Activated T-cell treated with anti-CD3 and anti-CD28 coated beads, Interleukin-2, amount 50 U/mL, for 24 hours (primary cell): Measurements from ENCODE around the gene TMEM207.

Experiments used
- DNase-seq: peaks from one replicate; pipeline ENCODE4 v3.0.0-alpha.2; 2020
- H3K27ac Mint-ChIP-seq: 2 replicates; pipeline ENCODE4 v1.8.0; 2020; ENCODE audit warnings: mild to moderate bottlenecking, mixed read lengths
- H3K27me3 Mint-ChIP-seq: 2 replicates; pipeline ENCODE4 v1.8.0; 2020; ENCODE audit warnings: mixed read lengths
- H3K36me3 Mint-ChIP-seq: 2 replicates; pipeline ENCODE4 v1.8.0; 2020; ENCODE audit warnings: low read depth, mixed read lengths
- H3K4me1 Mint-ChIP-seq: 2 replicates; pipeline ENCODE4 v1.8.0; 2020; ENCODE audit warnings: low read depth, mixed read lengths
- H3K4me3 Mint-ChIP-seq: 2 replicates; pipeline ENCODE4 v1.8.0; 2020; ENCODE audit warnings: mild to moderate bottlenecking, moderate library complexity, mixed read lengths
- H3K9me3 Mint-ChIP-seq: 2 replicates; pipeline ENCODE4 v1.8.0; 2020; ENCODE audit warnings: mixed read lengths

The TMEM207 gene

DNA sequence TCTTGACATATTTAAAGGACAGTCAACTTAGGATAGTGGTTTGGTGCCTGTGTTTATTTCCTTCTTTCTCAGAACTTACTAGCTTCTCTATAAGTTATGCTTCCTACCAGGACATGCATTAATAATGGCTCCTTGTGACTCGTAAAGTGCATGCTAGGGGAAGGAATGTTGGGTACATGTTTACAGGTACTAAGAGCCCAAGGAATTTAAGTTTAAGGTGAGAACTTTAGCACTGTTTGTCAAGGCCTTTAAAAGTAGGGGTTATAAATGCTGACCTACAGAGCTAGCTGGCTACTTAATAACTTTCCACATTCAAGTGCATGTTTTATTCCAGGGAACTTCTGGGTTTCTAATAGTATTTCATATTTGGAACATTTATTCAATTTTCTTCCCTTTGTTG lies at the start of gene TMEM207:
TSS of gene TMEM207 (minus strand) at position 101 of the 400 bp plus-strand sequence. CDS start at position 9, 92 bp downstream.
- H3K27ac Mint-ChIP-seq, result no peak within 1 kb of the TSS
- no peak for DNase-seq
- H3K4me1 Mint-ChIP-seq, result peaks cover 12% of the 10 kb centered on the region
- no peaks in the 10 kb centered on the region for H3K9me3 Mint-ChIP-seq
- peaks cover 3% of the 10 kb centered on the region for H3K27me3 Mint-ChIP-seq
- no peak within 1 kb of the TSS for H3K4me3 Mint-ChIP-seq
- no peaks in the 10 kb centered on the region for H3K36me3 Mint-ChIP-seq

DNA sequence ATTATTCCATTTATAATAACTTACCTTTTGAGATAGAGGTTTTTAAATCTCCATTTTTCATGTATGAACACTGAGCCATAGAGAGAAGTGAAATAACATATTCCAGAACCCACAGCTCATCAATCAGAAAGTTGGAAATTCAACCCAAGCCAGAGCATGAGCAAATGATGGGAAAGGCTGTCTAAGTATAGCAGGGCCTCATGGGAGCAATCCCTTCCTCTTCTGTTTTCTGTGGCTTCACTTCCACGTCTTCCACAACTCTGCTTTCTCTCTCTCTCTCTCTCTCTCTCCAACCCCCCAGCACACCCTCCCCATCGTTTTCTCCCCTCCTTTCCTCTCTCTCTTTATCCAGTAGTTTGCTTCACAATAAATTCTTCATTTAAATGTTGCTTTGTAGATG lies 49.4 kb upstream of the TMEM207 start:
- Mint-ChIP-seq H3K27me3 (peaks cover 72% of the 10 kb centered on the region), H3K4me1 (peaks cover 3% of the 10 kb centered on the region)
- no peak for DNase-seq

DNA sequence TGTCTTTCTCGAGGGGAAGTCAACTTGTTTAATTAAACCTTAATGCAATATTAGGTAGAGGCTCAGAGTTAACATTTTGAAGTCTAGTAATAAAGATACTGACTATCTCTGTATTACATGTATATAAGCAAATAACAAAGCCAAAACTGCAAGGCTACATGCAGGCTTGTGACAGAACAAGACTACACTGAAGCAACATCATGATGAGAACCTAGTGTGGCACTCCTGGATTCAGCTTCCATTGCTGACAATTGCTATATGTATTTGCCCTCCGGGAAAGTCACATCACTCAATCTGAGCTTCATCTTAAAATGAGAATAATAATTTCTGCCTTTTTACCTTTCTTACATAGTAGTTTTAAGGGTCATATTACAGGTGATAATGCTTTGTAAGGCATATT lies 48.6 kb upstream of the TMEM207 start:
- DNase-seq, result no peak
- H3K36me3 Mint-ChIP-seq, result no peaks in the 10 kb centered on the region
- H3K9me3 Mint-ChIP-seq, result no peaks in the 10 kb centered on the region
- no peak overlapping the region for H3K27ac Mint-ChIP-seq
- peaks cover 73% of the 10 kb centered on the region for H3K27me3 Mint-ChIP-seq
- H3K4me3 Mint-ChIP-seq, result no peak overlapping the region
- peaks cover 3% of the 10 kb centered on the region for H3K4me1 Mint-ChIP-seq

More for the DNA sequence above, 49.4 kb upstream of the TMEM207 start:
- Mint-ChIP-seq H3K36me3 (no peaks in the 10 kb centered on the region), H3K9me3 (no peaks in the 10 kb centered on the region), H3K4me3 (no peak overlapping the region), H3K27ac (no peak overlapping the region)

DNA sequence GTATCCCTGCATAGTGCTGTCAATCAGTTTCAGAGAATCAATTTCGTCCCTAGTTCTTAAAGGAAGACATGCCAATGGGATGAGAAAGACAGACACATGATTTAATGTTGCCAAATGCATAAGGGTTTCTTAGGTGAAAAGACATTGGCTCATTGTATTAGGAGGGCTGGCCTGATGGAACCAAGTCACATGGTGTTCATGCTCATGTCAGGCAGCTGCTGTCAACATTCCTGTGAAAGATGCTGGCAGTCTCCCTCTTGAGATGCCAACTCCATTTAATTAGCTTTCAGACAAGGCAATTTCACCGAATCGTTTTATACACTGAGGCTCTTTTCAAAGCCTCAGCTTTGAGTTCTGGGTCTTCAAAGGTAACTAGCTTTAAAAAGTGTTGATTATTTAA lies 48.1 kb upstream of the TMEM207 start:
- H3K4me3 Mint-ChIP-seq, result no peak overlapping the region
- no peak overlapping the region for H3K27ac Mint-ChIP-seq
- H3K27me3 Mint-ChIP-seq, result peaks cover 73% of the 10 kb centered on the region
- no peaks in the 10 kb centered on the region for H3K9me3 Mint-ChIP-seq
- no peak for DNase-seq
- no peaks in the 10 kb centered on the region for H3K36me3 Mint-ChIP-seq
- H3K4me1 Mint-ChIP-seq, result peaks cover 7% of the 10 kb centered on the region

DNA sequence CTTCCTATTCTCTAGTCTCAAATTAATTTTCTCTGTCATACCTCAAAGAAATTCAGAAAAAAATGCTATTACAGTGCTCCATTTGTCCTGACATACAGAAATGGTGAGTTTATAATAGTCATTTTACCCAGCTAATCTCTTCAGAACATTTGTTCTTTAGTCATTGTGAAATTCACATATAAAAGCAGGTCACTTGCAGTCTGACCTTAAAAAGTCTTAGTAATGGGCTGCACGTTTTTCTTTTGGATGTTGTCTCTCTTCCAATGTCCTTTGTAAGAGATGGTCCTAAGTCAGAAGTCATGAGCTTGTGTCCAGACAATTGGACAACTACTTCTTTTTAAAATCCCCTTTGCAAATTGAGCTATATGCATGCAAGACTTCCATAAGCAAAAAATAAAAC lies 47.2 kb upstream of the TMEM207 start:
- Mint-ChIP-seq H3K27me3 (peaks cover 74% of the 10 kb centered on the region), H3K4me3 (no peak overlapping the region), H3K9me3 (no peaks in the 10 kb centered on the region), H3K36me3 (no peaks in the 10 kb centered on the region), H3K27ac (no peak overlapping the region), H3K4me1 (peaks cover 16% of the 10 kb centered on the region)
- no peak for DNase-seq

DNA sequence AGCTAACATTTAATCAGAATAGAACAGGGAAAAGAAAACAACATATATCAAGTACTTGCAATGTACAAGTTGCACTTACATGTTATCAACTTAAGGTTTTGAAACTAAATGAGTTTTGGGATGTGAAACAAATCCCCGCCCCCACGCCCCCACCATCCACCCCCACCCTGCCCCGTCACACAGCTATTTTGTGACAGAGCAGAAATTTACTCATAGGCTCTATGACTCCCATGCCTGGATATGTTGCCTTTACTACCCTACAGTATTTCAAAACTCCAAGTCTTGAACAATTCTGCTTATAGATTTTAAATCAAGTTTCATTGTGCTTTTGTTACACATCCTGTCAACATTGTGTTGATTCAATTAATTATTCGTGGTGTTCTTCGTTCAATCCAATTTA lies 46.1 kb upstream of the TMEM207 start:
- Mint-ChIP-seq H3K4me1 (peaks cover 26% of the 10 kb centered on the region), H3K9me3 (no peaks in the 10 kb centered on the region), H3K27ac (no peak overlapping the region), H3K36me3 (no peaks in the 10 kb centered on the region), H3K4me3 (no peak overlapping the region), H3K27me3 (peaks cover 73% of the 10 kb centered on the region)
- DNase-seq, result no peak

DNA sequence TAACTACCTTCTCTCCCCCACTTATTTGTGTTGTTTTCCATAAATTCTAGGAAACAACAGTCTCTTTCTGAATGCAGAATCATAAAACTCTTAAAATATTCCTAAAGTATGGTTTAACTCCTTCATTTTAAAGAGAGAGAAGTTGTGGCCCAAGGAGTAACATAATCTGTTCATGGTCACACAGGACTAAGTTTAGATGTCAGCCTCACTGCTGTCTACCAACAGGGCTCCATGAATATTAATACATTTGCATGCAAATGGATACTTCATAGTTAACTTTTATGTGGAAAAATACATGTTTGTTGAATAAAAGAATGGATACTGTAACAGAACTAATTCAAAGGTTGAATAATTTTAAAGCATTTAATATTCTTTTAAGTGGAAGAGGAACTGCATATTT lies 45.7 kb upstream of the TMEM207 start:
- Mint-ChIP-seq H3K36me3 (no peaks in the 10 kb centered on the region), H3K27me3 (peaks cover 74% of the 10 kb centered on the region)

DNA sequence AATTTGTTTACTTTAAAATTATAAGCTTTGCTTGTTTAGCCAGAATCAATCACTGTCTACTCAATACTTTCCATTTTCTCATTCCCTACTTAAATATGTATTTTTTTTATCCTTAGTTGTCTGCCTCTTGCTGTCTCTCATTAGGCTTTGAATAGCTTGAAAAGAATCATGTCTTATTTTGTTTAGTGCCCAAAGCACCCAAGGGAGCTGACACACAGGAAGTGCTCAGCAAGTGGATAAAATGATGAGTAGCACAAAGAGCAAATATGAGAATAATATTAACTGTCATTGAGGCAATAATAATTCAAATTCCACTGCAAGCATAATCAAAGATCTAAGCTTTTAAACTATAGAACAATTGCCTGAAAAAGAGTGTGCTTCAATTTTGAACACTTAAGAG lies 45.2 kb upstream of the TMEM207 start:
- Mint-ChIP-seq H3K27me3 (peaks cover 76% of the 10 kb centered on the region), H3K27ac (no peak overlapping the region), H3K36me3 (no peaks in the 10 kb centered on the region), H3K9me3 (no peaks in the 10 kb centered on the region), H3K4me1 (peaks cover 30% of the 10 kb centered on the region), H3K4me3 (no peak overlapping the region)
- DNase-seq, result no peak

More for the DNA sequence above, 45.7 kb upstream of the TMEM207 start:
- Mint-ChIP-seq H3K27ac (no peak overlapping the region), H3K9me3 (no peaks in the 10 kb centered on the region), H3K4me1 (peaks cover 28% of the 10 kb centered on the region), H3K4me3 (no peak overlapping the region)
- no peak for DNase-seq

DNA sequence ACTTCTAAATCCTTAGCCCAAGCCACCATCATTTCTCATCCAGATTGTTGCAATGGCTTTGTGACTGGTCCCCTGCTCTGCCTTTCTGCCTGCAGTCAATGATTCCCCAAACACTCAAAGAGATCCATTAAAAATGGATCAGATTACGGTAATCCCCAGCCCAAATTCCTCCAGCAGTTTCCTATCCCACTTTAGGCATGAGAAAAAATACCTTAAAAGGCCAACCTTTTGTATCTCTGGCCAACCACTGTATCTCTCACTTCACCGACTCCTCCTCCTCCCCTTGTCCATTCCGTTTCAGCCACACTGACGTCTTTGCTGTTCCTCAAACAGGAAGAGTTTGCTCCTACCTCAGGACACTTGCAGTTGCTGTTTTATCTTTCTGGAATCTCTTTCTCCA lies 43.3 kb upstream of the TMEM207 start:
- Mint-ChIP-seq H3K27ac (no peak overlapping the region), H3K27me3 (peaks cover 80% of the 10 kb centered on the region), H3K9me3 (no peaks in the 10 kb centered on the region), H3K4me1 (peaks cover 37% of the 10 kb centered on the region), H3K4me3 (no peak overlapping the region), H3K36me3 (no peaks in the 10 kb centered on the region)
- DNase-seq, result no peak

DNA sequence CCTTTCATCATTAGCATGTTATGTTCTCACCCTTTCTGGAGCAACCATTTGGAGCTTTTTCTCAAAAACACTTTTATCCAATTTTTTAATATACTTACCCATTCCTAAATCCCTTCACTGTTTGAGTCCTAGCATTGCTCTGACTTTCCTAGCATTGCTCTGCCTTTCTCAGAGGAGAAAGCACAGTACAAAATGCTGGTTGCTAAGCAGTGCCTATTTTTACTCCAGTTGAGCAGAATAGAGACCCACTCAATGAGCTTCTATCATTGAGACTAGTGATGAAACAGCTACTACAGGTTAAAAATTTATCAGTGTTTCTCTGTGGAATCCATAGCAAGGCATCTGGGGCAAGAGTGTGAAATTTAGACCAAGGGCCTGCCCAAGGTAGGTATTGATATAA lies 42.4 kb upstream of the TMEM207 start:
- Mint-ChIP-seq H3K36me3 (no peaks in the 10 kb centered on the region), H3K27ac (no peak overlapping the region), H3K4me1 (peaks cover 37% of the 10 kb centered on the region), H3K27me3 (peaks cover 80% of the 10 kb centered on the region), H3K4me3 (no peak overlapping the region), H3K9me3 (no peaks in the 10 kb centered on the region)
- no peak for DNase-seq

DNA sequence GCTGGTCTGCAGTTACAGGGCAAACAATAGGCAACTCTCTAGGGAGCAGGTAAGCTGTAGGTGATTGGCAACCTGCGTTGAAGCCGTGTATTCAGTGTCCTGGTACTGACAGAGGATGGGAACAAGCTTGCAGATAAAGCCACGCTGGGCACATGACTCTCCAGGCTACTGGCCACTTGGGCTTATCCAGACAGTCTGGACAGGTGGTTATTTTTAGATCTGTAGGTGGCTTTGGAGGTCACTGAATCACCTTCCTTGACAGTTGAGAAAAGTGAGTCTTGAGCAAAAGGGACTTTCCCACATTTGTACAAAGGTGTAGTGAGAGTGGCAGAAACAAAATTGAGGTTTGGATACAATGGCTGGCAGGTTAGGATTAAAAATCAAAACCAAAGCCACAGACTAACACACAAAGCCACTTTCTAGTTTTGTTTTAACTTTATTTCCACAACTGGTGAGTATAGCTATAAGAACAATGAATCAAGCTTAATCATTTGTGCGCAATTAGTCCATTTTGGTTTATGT lies 41.9 kb upstream of the TMEM207 start:
- Mint-ChIP-seq H3K36me3 (no peaks in the 10 kb centered on the region), H3K27ac (peak overlapping the region; percentile 34), H3K27me3 (peaks cover 80% of the 10 kb centered on the region), H3K4me3 (no peak overlapping the region), H3K4me1 (peaks cover 37% of the 10 kb centered on the region), H3K9me3 (no peaks in the 10 kb centered on the region)
- DNase-seq, result peak; percentile 60

DNA sequence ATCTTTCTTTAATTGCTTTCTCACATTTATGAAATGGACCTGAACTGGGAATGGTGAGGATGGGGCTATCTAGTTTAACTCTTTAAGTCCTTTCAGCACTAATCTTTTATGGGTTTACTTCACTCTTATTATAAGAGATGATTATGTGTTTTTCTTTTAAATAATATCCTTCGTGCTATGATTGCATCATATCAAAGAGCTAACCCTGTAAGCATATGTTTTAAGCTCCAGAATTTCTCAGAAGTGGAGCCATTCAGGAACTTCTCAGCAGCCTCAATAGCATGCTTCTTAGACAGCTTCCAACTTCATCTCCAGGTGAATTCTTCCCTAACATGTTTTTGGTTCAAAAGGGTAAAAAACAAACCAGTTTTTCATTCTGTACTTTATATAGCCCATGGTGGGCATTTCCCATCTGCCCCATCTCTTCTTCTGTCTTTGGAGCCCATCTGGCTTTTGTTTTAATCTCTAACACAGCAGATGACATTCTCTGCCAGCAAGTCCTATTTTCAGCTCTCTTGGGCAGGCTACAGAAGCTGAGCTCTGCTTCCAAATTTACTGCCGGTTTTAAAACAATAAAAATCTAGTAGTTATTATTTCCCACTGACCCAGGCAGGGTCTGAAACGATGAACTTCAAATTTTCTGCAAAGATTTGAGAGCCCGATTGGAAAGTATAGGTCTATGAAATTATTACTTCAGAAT lies 37.4 kb upstream of the TMEM207 start:
- peaks cover 63% of the 10 kb centered on the region for H3K27me3 Mint-ChIP-seq

DNA sequence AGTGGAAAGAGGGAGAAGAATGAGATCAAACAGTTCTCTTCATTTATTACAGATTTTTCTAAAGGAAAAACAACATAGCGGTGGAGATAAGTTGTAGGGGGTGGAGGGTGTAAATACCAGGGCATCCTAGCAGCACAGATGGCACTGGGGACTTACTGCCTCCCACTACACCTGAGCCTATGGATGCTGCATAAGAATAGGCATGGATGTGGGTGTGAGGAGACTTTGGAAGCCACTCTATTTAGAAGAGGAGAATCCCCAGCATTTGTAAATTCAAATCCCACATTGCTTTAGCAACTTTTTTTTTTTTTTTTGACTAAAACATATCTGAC lies 36.8 kb upstream of the TMEM207 start:
- Mint-ChIP-seq H3K4me1 (peaks cover 19% of the 10 kb centered on the region), H3K9me3 (peaks cover 4% of the 10 kb centered on the region)
- DNase-seq, result no peak

More for the DNA sequence above, 37.4 kb upstream of the TMEM207 start:
- peaks cover 25% of the 10 kb centered on the region for H3K4me1 Mint-ChIP-seq
- DNase-seq, result no peak
- no peak overlapping the region for H3K27ac Mint-ChIP-seq
- no peaks in the 10 kb centered on the region for H3K36me3 Mint-ChIP-seq
- peaks cover 4% of the 10 kb centered on the region for H3K9me3 Mint-ChIP-seq
- H3K4me3 Mint-ChIP-seq, result no peak overlapping the region

DNA sequence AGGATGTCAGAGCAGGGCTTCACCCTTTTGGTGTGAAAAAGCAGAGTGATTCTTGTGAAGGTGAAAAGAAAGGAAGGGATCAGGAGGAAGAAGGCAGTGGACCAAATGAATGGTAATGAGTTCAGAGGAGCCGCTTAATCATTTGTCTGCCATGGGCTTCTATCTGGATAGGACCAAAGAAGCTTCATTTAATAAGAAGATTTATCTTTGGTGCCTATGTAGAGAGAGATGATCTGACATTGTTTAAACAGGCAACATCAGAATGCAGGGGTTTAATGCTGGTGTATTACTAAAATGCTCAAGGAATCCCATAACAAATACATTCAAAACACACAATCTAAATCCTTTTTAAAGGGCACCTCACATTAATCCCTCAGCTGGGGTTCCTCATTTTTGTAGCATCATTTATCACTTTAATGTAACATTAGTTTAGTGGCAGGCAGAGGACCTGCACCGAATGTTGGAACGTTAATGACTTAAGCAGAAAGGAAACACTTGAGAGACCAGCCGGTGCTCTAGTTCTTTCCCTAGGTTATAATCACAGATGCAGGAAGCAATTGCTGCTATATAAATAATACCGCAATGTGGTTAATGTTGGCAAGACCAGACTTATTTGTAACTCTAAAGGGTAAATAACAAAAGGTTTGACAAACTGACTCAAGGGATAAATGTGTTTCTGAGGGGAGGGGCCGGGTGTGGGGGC lies 36.3 kb upstream of the TMEM207 start:
- H3K27me3 Mint-ChIP-seq, result peaks cover 63% of the 10 kb centered on the region
- peaks cover 4% of the 10 kb centered on the region for H3K9me3 Mint-ChIP-seq
- no peak overlapping the region for H3K4me3 Mint-ChIP-seq
- H3K36me3 Mint-ChIP-seq, result no peaks in the 10 kb centered on the region
- H3K4me1 Mint-ChIP-seq, result peaks cover 14% of the 10 kb centered on the region
- no peak overlapping the region for H3K27ac Mint-ChIP-seq
- no peak for DNase-seq

More for the DNA sequence above, 36.8 kb upstream of the TMEM207 start:
- Mint-ChIP-seq H3K27ac (no peak overlapping the region), H3K4me3 (no peak overlapping the region), H3K36me3 (no peaks in the 10 kb centered on the region), H3K27me3 (peaks cover 66% of the 10 kb centered on the region)

DNA sequence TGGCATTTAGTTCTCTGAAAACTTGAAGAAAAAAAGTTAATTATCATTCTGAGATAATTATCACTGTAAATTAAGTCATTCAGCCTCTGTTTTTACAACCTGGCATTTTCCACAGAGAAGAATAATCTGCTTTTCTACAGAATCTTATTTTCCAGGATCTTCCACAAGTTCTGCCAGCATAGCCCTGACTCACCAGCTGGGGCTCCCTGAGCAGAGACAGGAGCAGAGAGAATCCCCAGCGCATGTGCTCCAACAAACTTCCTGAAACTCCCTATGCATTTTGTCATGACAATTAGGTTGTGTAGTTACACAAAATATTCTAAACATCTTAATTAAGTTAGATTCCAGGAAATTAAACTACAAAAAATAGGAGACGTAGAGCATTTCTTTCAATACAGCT lies 32.1 kb upstream of the TMEM207 start:
- H3K4me3 Mint-ChIP-seq, result no peak overlapping the region
- peaks cover 2% of the 10 kb centered on the region for H3K4me1 Mint-ChIP-seq
- H3K36me3 Mint-ChIP-seq, result no peaks in the 10 kb centered on the region
- no peak overlapping the region for H3K27ac Mint-ChIP-seq
- no peak for DNase-seq
- peaks cover 4% of the 10 kb centered on the region for H3K9me3 Mint-ChIP-seq
- H3K27me3 Mint-ChIP-seq, result peaks cover 27% of the 10 kb centered on the region
